SK-N-SH treated with all-trans-retinoic acid at 6 μM for 48 hours (cell line): ENCODE measurements around the gene CR1.
"Not testable (repeated sequence)": the region's sequence is repeated elsewhere in the genome, so short reads cannot be mapped to it uniquely, and the experiment has no call there.

Source experiments
- ATAC-seq: fragments of 200-7000 bp; cut with Tn5 transposase; 3 replicates; pipeline ENCODE4 v1.9.1; 2020; ENCODE audit warnings: mild to moderate bottlenecking, moderate library complexity
- ARNTL ChIP-seq: fragments of 450-650 bp; formaldehyde crosslinking; IDR thresholded peaks from 2 replicates; pipeline ENCODE4 v1.5.0; 2020; ENCODE audit warnings: low read depth, mild to moderate bottlenecking, moderate library complexity, borderline replicate concordance
- BACH2 ChIP-seq: fragments of 250-450 bp; sonication (Bioruptor Pico); IDR thresholded peaks from 2 replicates; pipeline ENCODE4 v1.9.0; 2021; ENCODE audit warnings: mild to moderate bottlenecking, borderline replicate concordance
- ISL1 ChIP-seq: fragments of 250-450 bp; sonication (Bioruptor Pico); IDR thresholded peaks from 2 replicates; pipeline ENCODE4 v2.1.2; 2022; ENCODE audit warnings: mild to moderate bottlenecking, moderate library complexity
- OSR1 ChIP-seq: fragments of 250-450 bp; sonication (Bioruptor Pico); IDR thresholded peaks from 2 replicates; pipeline ENCODE4 v1.8.0; 2022; ENCODE audit warnings: moderate library complexity, mild to moderate bottlenecking, inconsistent platforms
- RARB ChIP-seq: fragments of 250-450 bp; sonication (Bioruptor Pico); IDR thresholded peaks from 2 replicates; pipeline ENCODE4 v1.8.0; 2021; ENCODE audit warnings: mild to moderate bottlenecking, moderate library complexity
- SNAI2 ChIP-seq: fragments of 250-450 bp; sonication (Bioruptor Pico); IDR thresholded peaks from 2 replicates; pipeline ENCODE4 v1.5.0; 2020; ENCODE audit warnings: mild to moderate bottlenecking, moderate library complexity
- ZC3H10 ChIP-seq: fragments of 250-450 bp; sonication (Bioruptor Pico); IDR thresholded peaks from 2 replicates; pipeline ENCODE4 v1.5.1; 2021; ENCODE audit warnings: mild to moderate bottlenecking, moderate library complexity
- ZFP30 ChIP-seq: fragments of 450-650 bp; formaldehyde crosslinking; IDR thresholded peaks from 2 replicates; pipeline ENCODE4 v1.5.0; 2022; ENCODE audit warnings: mild to moderate bottlenecking, moderate library complexity
- ZNF565 ChIP-seq: fragments of 450-650 bp; formaldehyde crosslinking; conservative IDR thresholded peaks from 2 replicates; pipeline ENCODE4 v1.5.0; 2020; ENCODE audit warnings: low read depth, mild to moderate bottlenecking, moderate library complexity
- ZNF70 ChIP-seq: fragments of 450-650 bp; formaldehyde crosslinking; IDR thresholded peaks from 2 replicates; pipeline ENCODE4 v1.5.0; 2020; ENCODE audit warnings: mild to moderate bottlenecking, moderate library complexity
- TF ChIP-seq, protein P1 (sequence below): fragments of 250-450 bp; sonication (Bioruptor Pico); IDR thresholded peaks from 2 replicates; pipeline ENCODE4 v1.5.1; 2020; ENCODE audit warnings: low read depth, mild to moderate bottlenecking, moderate library complexity
- TF ChIP-seq, protein P2 (sequence below): fragments of 250-450 bp; sonication (Bioruptor Pico); IDR thresholded peaks from 2 replicates; pipeline ENCODE4 v1.5.0; 2020; ENCODE audit warnings: mild to moderate bottlenecking, moderate library complexity
- TF ChIP-seq, protein P3 (sequence below): fragments of 250-450 bp; sonication (Bioruptor Pico); IDR thresholded peaks from 2 replicates; pipeline ENCODE4 v1.8.0; 2020; ENCODE audit warnings: mild to moderate bottlenecking, moderate library complexity, borderline replicate concordance

The CR1 gene

GRCh38 chr1:207519505-207520399, 23.8 kb downstream of the CR1 start:
- ATAC-seq: peak; percentile 95
- no peak for TF ChIP-seq ARNTL (CRISPR knock-in tag)
- TF ChIP-seq ZNF70: no peak
- no peak for TF ChIP-seq ZNF565 (CRISPR knock-in tag)
- no peak for TF ChIP-seq RARB (CRISPR knock-in tag)
- no peak for TF ChIP-seq ZC3H10
- TF ChIP-seq, protein P1, sequence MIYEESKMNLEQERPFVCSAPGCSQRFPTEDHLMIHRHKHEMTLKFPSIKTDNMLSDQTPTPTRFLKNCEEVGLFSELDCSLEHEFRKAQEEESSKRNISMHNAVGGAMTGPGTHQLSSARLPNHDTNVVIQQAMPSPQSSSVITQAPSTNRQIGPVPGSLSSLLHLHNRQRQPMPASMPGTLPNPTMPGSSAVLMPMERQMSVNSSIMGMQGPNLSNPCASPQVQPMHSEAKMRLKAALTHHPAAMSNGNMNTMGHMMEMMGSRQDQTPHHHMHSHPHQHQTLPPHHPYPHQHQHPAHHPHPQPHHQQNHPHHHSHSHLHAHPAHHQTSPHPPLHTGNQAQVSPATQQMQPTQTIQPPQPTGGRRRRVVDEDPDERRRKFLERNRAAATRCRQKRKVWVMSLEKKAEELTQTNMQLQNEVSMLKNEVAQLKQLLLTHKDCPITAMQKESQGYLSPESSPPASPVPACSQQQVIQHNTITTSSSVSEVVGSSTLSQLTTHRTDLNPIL (CRISPR knock-in tag): no peak
- no peak for TF ChIP-seq ZFP30 (CRISPR knock-in tag)
- TF ChIP-seq SNAI2 (CRISPR knock-in tag): no peak
- no peak for TF ChIP-seq ISL1 (CRISPR knock-in tag)
- TF ChIP-seq, protein P2, sequence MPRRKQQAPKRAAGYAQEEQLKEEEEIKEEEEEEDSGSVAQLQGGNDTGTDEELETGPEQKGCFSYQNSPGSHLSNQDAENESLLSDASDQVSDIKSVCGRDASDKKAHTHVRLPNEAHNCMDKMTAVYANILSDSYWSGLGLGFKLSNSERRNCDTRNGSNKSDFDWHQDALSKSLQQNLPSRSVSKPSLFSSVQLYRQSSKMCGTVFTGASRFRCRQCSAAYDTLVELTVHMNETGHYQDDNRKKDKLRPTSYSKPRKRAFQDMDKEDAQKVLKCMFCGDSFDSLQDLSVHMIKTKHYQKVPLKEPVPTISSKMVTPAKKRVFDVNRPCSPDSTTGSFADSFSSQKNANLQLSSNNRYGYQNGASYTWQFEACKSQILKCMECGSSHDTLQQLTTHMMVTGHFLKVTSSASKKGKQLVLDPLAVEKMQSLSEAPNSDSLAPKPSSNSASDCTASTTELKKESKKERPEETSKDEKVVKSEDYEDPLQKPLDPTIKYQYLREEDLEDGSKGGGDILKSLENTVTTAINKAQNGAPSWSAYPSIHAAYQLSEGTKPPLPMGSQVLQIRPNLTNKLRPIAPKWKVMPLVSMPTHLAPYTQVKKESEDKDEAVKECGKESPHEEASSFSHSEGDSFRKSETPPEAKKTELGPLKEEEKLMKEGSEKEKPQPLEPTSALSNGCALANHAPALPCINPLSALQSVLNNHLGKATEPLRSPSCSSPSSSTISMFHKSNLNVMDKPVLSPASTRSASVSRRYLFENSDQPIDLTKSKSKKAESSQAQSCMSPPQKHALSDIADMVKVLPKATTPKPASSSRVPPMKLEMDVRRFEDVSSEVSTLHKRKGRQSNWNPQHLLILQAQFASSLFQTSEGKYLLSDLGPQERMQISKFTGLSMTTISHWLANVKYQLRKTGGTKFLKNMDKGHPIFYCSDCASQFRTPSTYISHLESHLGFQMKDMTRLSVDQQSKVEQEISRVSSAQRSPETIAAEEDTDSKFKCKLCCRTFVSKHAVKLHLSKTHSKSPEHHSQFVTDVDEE (CRISPR knock-in tag): no peak
- TF ChIP-seq, protein P3, sequence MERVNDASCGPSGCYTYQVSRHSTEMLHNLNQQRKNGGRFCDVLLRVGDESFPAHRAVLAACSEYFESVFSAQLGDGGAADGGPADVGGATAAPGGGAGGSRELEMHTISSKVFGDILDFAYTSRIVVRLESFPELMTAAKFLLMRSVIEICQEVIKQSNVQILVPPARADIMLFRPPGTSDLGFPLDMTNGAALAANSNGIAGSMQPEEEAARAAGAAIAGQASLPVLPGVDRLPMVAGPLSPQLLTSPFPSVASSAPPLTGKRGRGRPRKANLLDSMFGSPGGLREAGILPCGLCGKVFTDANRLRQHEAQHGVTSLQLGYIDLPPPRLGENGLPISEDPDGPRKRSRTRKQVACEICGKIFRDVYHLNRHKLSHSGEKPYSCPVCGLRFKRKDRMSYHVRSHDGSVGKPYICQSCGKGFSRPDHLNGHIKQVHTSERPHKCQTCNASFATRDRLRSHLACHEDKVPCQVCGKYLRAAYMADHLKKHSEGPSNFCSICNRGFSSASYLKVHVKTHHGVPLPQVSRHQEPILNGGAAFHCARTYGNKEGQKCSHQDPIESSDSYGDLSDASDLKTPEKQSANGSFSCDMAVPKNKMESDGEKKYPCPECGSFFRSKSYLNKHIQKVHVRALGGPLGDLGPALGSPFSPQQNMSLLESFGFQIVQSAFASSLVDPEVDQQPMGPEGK: no peak
- no peak for TF ChIP-seq OSR1 (CRISPR knock-in tag)
- no peak for TF ChIP-seq BACH2 (CRISPR knock-in tag)

DNA sequence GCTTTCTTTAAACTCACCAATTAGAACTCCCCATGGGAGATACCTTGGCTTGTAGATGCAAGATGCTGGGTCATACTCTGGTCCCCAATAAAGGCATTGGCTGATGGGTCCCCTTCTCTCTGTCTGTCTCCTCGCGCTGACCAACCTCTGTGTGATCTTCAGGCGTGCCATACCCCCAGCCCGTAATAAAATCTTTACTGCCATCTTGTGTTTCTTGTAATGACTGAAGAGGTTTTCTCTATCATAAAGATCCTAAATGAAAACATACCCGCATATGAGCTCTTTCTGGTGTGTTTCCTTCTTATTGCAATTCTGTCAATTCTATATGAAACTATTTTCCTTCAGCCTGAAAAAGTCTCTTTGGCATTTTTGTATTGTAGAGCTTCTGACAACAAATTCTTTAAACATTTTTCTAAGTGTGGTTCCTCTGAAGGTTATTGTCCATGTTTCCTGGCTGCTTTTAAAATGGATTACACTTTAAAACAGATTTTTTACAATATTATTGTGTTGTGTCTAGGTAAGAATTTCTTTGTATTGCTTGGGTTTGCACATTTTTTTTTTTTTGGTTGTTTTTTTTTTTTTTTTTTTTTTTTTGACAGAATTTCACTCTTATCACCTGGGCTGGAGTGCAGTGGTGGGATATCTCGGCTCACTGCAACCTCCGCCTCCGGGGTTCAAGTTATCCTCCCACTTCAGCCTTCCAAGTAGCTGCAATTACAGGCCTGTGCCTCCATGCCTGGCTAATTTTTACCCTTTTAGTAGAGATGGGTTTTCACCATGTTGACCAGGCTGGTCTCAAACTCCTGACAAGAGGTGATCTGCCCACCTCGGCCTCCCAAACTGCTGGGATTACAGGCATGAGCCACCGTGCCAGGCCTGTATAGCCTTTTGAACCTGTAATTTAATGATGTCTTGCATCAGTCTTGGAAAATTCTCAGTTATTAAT, 24.7 kb downstream of the CR1 start:
- ATAC-seq: peak; percentile 76

DNA sequence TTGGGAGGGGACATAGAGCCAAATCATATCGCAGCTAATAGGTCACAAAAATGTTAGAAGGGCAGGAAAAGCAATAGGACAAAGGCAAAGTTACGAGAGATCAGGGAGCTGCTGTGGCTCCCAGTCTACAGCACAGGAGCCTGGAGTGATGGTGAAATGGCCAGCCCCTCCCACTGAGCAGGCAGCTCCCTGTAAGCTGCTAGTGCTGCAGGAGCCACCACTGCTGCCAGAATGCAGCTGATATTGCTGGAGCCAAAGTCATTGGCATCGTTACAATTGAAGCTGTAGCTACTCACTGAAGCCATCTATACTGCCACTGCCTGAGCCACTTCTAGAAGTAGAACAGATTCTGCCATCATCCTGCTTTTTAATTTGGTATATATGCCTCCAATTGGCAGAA, 29.3 kb downstream of the CR1 start:
- ATAC-seq: not testable (repeated sequence)

DNA sequence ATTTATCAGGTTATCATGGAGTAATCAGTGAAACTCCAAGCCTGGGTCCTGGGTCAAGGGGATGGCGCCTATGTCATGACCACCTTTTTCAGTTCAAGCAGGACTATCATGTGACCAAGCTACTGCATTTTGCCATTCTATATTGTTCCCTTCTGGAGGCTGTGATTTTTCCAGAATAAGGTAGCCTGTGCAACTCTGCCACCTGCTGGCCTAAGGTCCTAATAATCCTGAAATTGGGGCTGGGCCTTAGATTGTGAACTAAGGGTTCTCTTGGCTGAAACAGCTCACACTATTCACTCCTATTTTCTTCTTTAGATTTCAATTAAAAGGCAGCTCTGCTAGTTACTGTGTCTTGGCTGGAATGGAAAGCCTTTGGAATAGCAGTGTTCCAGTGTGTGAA, 32.4 kb downstream of the CR1 start:
- peak; percentile 96 for ATAC-seq

DNA sequence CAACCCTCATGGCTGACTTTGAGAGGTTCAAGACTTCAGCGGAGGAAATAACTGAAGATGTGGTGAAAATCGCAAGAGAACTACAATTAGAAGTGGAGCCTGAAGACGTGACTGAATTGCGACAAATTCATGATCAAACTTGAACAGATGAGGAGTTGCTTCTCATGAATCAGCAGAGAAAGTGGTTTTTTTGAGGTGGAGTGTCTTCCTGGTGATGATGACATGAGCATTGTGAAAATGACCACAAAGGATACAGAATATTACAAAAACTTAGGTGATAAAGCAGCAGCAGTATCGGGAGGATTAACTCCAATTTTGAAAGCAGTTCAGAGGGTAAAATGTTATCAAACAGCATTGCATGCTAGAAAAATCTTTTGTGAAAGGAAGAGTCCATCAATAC, 40.3 kb downstream of the CR1 start:
- ATAC-seq: not testable (repeated sequence)

DNA sequence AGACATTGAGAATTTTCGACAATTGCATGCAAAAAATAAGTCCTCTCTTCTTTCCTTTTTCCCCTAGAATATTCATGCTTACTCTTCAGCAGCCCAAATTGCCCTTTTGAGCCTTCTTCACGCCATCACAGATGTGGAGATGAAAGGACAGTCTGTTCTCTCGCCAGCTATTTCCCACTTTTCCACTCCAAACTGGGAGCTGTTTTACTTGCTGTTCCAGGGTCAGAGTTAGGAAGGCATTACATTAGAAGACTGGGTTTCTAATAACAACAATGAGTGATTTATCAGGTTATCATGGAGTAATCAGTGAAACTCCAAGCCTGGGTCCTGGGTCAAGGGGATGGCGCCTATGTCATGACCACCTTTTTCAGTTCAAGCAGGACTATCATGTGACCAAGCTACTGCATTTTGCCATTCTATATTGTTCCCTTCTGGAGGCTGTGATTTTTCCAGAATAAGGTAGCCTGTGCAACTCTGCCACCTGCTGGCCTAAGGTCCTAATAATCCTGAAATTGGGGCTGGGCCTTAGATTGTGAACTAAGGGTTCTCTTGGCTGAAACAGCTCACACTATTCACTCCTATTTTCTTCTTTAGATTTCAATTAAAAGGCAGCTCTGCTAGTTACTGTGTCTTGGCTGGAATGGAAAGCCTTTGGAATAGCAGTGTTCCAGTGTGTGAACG, 50.9 kb downstream of the CR1 start:
- peak; percentile 95 for ATAC-seq

DNA sequence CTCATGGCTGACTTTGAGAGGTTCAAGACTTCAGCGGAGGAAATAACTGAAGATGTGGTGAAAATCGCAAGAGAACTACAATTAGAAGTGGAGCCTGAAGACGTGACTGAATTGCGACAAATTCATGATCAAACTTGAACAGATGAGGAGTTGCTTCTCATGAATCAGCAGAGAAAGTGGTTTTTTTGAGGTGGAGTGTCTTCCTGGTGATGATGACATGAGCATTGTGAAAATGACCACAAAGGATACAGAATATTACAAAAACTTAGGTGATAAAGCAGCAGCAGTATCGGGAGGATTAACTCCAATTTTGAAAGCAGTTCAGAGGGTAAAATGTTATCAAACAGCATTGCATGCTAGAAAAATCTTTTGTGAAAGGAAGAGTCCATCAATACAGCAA, 58.9 kb downstream of the CR1 start:
- not testable (repeated sequence) for ATAC-seq
